H9 (cell line): ENCODE data around the gene BPIFB4. TPM values are rescaled to one million over a fixed set of nuclear protein-coding genes. Genes with fewer than 3 reads are reported as not detected.

ENCODE experiments used
- DNase-seq: peaks from one replicate; pipeline ENCODE4 v3.0.0-alpha.2; 2017
- H2AFZ ChIP-seq: one replicate; pipeline ENCODE4 v1.6.1; 2013; ENCODE audit warnings: mild to moderate bottlenecking, low read length, control low read depth, moderate library complexity
- H2AK5ac ChIP-seq: 2 replicates; pipeline ENCODE4 v1.6.1; 2013; ENCODE audit warnings: low read length, control low read depth, mixed read lengths; ENCODE audit not compliant: insufficient read length
- H2BK120ac ChIP-seq: one replicate; pipeline ENCODE4 v1.6.1; 2013; ENCODE audit warnings: low read depth, mild to moderate bottlenecking, low read length, control low read depth, inconsistent platforms; ENCODE audit not compliant: poor library complexity, severe bottlenecking
- H2BK12ac ChIP-seq: 2 replicates; pipeline ENCODE4 v1.6.1; 2013; ENCODE audit warnings: low read length, control low read depth, mixed read lengths, low read depth; ENCODE audit not compliant: insufficient read length
- H2BK15ac ChIP-seq: 2 replicates; pipeline ENCODE4 v1.6.1; 2013; ENCODE audit warnings: low read depth, low read length, control low read depth
- H2BK20ac ChIP-seq: one replicate; pipeline ENCODE4 v1.6.1; 2013; ENCODE audit warnings: low read depth, mild to moderate bottlenecking, low read length, control low read depth, inconsistent platforms; ENCODE audit not compliant: poor library complexity, severe bottlenecking
- H2BK5ac ChIP-seq: 2 replicates; pipeline ENCODE4 v1.6.1; 2013; ENCODE audit warnings: low read length, control low read depth, mixed read lengths; ENCODE audit not compliant: insufficient read length
- H3K14ac ChIP-seq: 2 replicates; pipeline ENCODE4 v1.6.1; 2013; ENCODE audit warnings: low read length, control low read depth; ENCODE audit not compliant: insufficient read depth
- H3K18ac ChIP-seq: 2 replicates; pipeline ENCODE4 v1.6.1; 2013; ENCODE audit warnings: low read depth, mild to moderate bottlenecking, mixed read lengths, low read length, control low read depth; ENCODE audit not compliant: insufficient read length
- H3K23ac ChIP-seq: 2 replicates; pipeline ENCODE4 v1.6.1; 2013; ENCODE audit warnings: low read length, control low read depth, mixed read lengths, low read depth; ENCODE audit not compliant: insufficient read length
- H3K23me2 ChIP-seq: 2 replicates; pipeline ENCODE4 v1.6.1; 2013; ENCODE audit warnings: low read depth, mild to moderate bottlenecking, mixed read lengths, low read length, control low read depth; ENCODE audit not compliant: insufficient read length, poor library complexity, severe bottlenecking
- H3K27ac ChIP-seq: 2 replicates; pipeline ENCODE4 v1.5.1; 2013; ENCODE audit warnings: low read length, control low read depth, mixed read lengths, low read depth; ENCODE audit not compliant: insufficient read length
- H3K27me3 ChIP-seq: 2 replicates; pipeline ENCODE4 v1.6.1; 2013; ENCODE audit warnings: low read length, control low read depth, inconsistent platforms; ENCODE audit not compliant: insufficient read depth
- H3K4ac ChIP-seq: 2 replicates; pipeline ENCODE4 v1.6.1; 2013; ENCODE audit warnings: low read depth, mild to moderate bottlenecking, control low read depth, inconsistent platforms, low read length, moderate library complexity
- H3K4me1 ChIP-seq: 2 replicates; pipeline ENCODE4 v1.6.1; 2013; ENCODE audit warnings: low read length, control low read depth, inconsistent platforms; ENCODE audit not compliant: insufficient read depth
- H3K4me2 ChIP-seq: 2 replicates; pipeline ENCODE4 v1.6.1; 2013; ENCODE audit warnings: low read length, control low read depth, mixed read lengths; ENCODE audit not compliant: insufficient read length, insufficient read depth
- H3K56ac ChIP-seq: 2 replicates; pipeline ENCODE4 v1.6.1; 2013; ENCODE audit warnings: low read depth, mild to moderate bottlenecking, mixed read lengths, low read length, control low read depth; ENCODE audit not compliant: insufficient read length
- H3K79me1 ChIP-seq: 2 replicates; pipeline ENCODE4 v1.6.1; 2013; ENCODE audit warnings: low read depth, mild to moderate bottlenecking, moderate library complexity, low read length, control low read depth, inconsistent platforms; ENCODE audit not compliant: insufficient read depth, poor library complexity, severe bottlenecking
- H3K79me2 ChIP-seq: 2 replicates; pipeline ENCODE4 v1.6.1; 2013; ENCODE audit warnings: low read length, control low read depth, inconsistent platforms; ENCODE audit not compliant: insufficient read depth
- H3K9ac ChIP-seq: 2 replicates; pipeline ENCODE4 v1.6.1; 2013; ENCODE audit warnings: low read length, control low read depth, mixed read lengths; ENCODE audit not compliant: insufficient read length; ENCODE audit errors: extremely low read depth
- H3K9me3 ChIP-seq: one replicate; pipeline ENCODE4 v1.6.1; 2013; ENCODE audit warnings: low read depth, low read length, inconsistent platforms; ENCODE audit not compliant: control insufficient read depth
- H3T11ph ChIP-seq: one replicate; pipeline ENCODE4 v1.6.1; 2013; ENCODE audit warnings: mild to moderate bottlenecking, low read length, control low read depth, inconsistent platforms
- H4K20me1 ChIP-seq: one replicate; pipeline ENCODE4 v1.6.1; 2013; ENCODE audit not compliant: control insufficient read depth, insufficient read length, insufficient read depth
- H4K5ac ChIP-seq: 2 replicates; pipeline ENCODE4 v1.6.1; 2013; ENCODE audit warnings: low read depth, mild to moderate bottlenecking, mixed read lengths, low read length, control low read depth; ENCODE audit not compliant: insufficient read length
- H4K8ac ChIP-seq: replicated peaks from 2 replicates; pipeline ENCODE4 v1.6.1; 2013; ENCODE audit warnings: low read length, control low read depth, mixed read lengths, low read depth; ENCODE audit not compliant: insufficient read length
- H4K91ac ChIP-seq: 2 replicates; pipeline ENCODE4 v1.6.1; 2013; ENCODE audit warnings: low read depth, mild to moderate bottlenecking, moderate library complexity, mixed read lengths, low read length, control low read depth; ENCODE audit not compliant: insufficient read length
- H3K27ac Mint-ChIP-seq, 3 experiments: 2 replicates in 2 of 3; 3 replicates in 1 of 3; pipeline ENCODE4 v1.8.0; 2020 to 2021; ENCODE audit warnings: mixed read lengths in 3 of 3, mild to moderate bottlenecking in 1 of 3, moderate library complexity in 1 of 3
- H3K27me3 Mint-ChIP-seq: 2 replicates; pipeline ENCODE4 v1.8.0; 2021; ENCODE audit warnings: low read depth, mild to moderate bottlenecking, moderate library complexity, mixed read lengths
- H3K36me3 Mint-ChIP-seq, 3 experiments: 2 replicates in 2 of 3; 3 replicates in 1 of 3; pipeline ENCODE4 v1.8.0; 2020 to 2021; ENCODE audit warnings: low read depth in 3 of 3, mixed read lengths in 3 of 3; ENCODE audit not compliant: insufficient read depth in 1 of 3
- H3K4me1 Mint-ChIP-seq, 2 experiments: 2 replicates each; pipeline ENCODE4 v1.8.0; 2020; ENCODE audit warnings: mixed read lengths in 2 of 2
- H3K4me3 Mint-ChIP-seq, 2 experiments: 2 replicates in 1 of 2; 3 replicates in 1 of 2; pipeline ENCODE4 v1.8.0; 2020 to 2021; ENCODE audit warnings: mild to moderate bottlenecking in 2 of 2, mixed read lengths in 2 of 2, moderate library complexity in 1 of 2
- H3K9me3 Mint-ChIP-seq, 2 experiments: 2 replicates in 1 of 2; 3 replicates in 1 of 2; pipeline ENCODE4 v1.8.0; 2020; ENCODE audit warnings: mild to moderate bottlenecking in 2 of 2, mixed read lengths in 2 of 2, moderate library complexity in 1 of 2
- WGBS: extraction: QIAGEN DNeasy Blood & Tissue Kit; methylation state at CpG from one replicate; pipeline ENCODE4 v1.1.7; 2013; ENCODE audit warnings: missing lambda C conversion rate, low lambda C conversion rate, mixed read lengths; ENCODE audit not compliant: insufficient read length; ENCODE audit errors: extremely low coverage; 5-methylcytosine and 5-hydroxymethylcytosine counted together
- total RNA-seq: library from RNA; stranded (reverse); gene quantifications from 2 replicates; pipeline ENCODE4 v1.2.1, GENCODE V29; 2021
- TF ChIP-seq, protein P1 (sequence below): fragments of 200-600 bp; sonication (generic); conservative IDR thresholded peaks from 3 replicates; pipeline ENCODE4 v1.8.0; 2021; ENCODE audit warnings: antibody characterized with exemption, mild to moderate bottlenecking

BPIFB4 gene
- total RNA-seq, 1 experiment from 2014 or later, result not detected

DNA sequence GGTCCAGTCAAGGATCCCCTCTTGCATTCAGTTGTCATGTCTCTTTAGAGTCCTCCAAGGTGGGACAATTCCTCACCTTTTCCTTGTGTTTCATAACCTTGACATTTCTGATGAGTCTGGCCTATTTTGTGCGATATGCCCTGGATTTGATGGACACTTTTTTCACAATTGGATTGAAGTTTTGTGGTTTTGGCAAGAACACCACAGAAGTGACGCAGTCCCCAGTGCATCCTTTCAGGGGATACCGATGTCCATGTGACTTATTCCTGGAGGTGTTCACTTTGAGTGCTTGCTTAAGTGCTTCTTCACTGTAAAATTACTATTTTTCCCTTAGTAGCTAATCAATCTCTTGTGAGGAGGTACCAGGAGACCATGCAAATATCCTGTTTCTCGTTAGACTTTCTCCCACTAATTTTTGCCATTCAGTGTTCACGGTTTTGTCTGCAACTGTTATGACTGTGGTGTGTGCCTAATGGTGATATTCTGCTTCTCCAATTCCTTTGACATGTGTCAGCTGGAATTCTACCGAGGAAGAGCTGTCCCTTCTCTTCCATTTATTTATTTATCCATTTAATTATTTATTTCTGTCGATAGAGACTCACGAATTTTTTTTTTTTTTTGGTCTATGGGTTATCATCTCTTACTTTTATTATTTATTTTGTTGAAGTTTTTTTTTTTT, 30.8 kb downstream of the BPIFB4 start:
- no peak overlapping the region for H2BK15ac ChIP-seq
- H2AFZ ChIP-seq, result no peak overlapping the region
- H3K4me1 ChIP-seq, result no peaks in the 10 kb centered on the region
- no peak overlapping the region for H3K27ac ChIP-seq
- H3K14ac ChIP-seq, result no peak overlapping the region
- no peak overlapping the region for H3K4me2 ChIP-seq
- no peak overlapping the region for H3K27ac Mint-ChIP-seq
- H3K27me3 Mint-ChIP-seq, result peaks cover 22% of the 10 kb centered on the region
- H2BK120ac ChIP-seq, result no peak overlapping the region
- H2BK12ac ChIP-seq, result no peak overlapping the region
- H3K4me3 Mint-ChIP-seq, result no peak overlapping the region
- no CpG with 5 or more reads among the region's 8 CpGs for WGBS
- H3K23ac ChIP-seq, result no peak overlapping the region
- H4K91ac ChIP-seq, result no peak overlapping the region
- H3K4me1 Mint-ChIP-seq, result no peaks in the 10 kb centered on the region
- no peaks in the 10 kb centered on the region for H3K27me3 ChIP-seq
- no peaks in the 10 kb centered on the region for H3K79me2 ChIP-seq
- no peaks in the 10 kb centered on the region for H3K23me2 ChIP-seq
- H3K56ac ChIP-seq, result no peak overlapping the region
- no peak overlapping the region for H3K18ac ChIP-seq
- no peaks in the 10 kb centered on the region for H3K79me1 ChIP-seq
- no peak overlapping the region for H3T11ph ChIP-seq
- TF ChIP-seq, protein P1, sequence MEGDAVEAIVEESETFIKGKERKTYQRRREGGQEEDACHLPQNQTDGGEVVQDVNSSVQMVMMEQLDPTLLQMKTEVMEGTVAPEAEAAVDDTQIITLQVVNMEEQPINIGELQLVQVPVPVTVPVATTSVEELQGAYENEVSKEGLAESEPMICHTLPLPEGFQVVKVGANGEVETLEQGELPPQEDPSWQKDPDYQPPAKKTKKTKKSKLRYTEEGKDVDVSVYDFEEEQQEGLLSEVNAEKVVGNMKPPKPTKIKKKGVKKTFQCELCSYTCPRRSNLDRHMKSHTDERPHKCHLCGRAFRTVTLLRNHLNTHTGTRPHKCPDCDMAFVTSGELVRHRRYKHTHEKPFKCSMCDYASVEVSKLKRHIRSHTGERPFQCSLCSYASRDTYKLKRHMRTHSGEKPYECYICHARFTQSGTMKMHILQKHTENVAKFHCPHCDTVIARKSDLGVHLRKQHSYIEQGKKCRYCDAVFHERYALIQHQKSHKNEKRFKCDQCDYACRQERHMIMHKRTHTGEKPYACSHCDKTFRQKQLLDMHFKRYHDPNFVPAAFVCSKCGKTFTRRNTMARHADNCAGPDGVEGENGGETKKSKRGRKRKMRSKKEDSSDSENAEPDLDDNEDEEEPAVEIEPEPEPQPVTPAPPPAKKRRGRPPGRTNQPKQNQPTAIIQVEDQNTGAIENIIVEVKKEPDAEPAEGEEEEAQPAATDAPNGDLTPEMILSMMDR, result no peak
- no peak for DNase-seq
- no peak overlapping the region for H2BK20ac ChIP-seq
- H3K36me3 Mint-ChIP-seq, result peaks cover 7 to 15% (median 12%) of the 10 kb centered on the region in 3 experiments
- no peak overlapping the region for H4K5ac ChIP-seq
- no peak overlapping the region for H4K8ac ChIP-seq
- no peak overlapping the region for H2BK5ac ChIP-seq
- no peaks in the 10 kb centered on the region for H3K9me3 ChIP-seq
- peaks cover 20 to 23% of the 10 kb centered on the region in 2 experiments for H3K9me3 Mint-ChIP-seq
- no peaks in the 10 kb centered on the region for H4K20me1 ChIP-seq
- H2AK5ac ChIP-seq, result no peak overlapping the region
- H3K4ac ChIP-seq, result no peak overlapping the region
- H3K9ac ChIP-seq, result no peak overlapping the region
